Activated B cell treated with CpG ODN at 0.5 μM for 24 hours (primary cell): ENCODE measurements around the gene TFF3. TPM values are rescaled to one million over a fixed set of nuclear protein-coding genes. Genes with fewer than 3 reads are reported as not detected.

Experiments used
- ATAC-seq: fragments of 200-7000 bp; cut with Tn5 transposase; one replicate; pipeline ENCODE4 v1.10.0; 2021; ENCODE audit warnings: low read depth, mild to moderate bottlenecking, moderate library complexity
- CTCF ChIA-PET: fragments of 350-600 bp; sonication (Branson Sonifier 250); formaldehyde crosslinking; loops from one replicate; lab custom pipeline; 2021; ENCODE audit warnings: antibody characterized with exemption; lab: Charles Lee
- POLR2A ChIA-PET: fragments of 350-600 bp; sonication (Branson Sonifier 250); formaldehyde crosslinking; loops from one replicate; lab custom pipeline; 2021; ENCODE audit warnings: antibody characterized with exemption; lab: Charles Lee
- DNase-seq: peaks from one replicate; pipeline ENCODE4 v3.0.0; 2022
- H3K27ac Mint-ChIP-seq: one replicate; pipeline ENCODE4 v1.8.0; 2020; ENCODE audit warnings: mixed read lengths
- H3K27me3 Mint-ChIP-seq: one replicate; pipeline ENCODE4 v1.8.0; 2021; ENCODE audit warnings: mixed read lengths
- H3K36me3 Mint-ChIP-seq: one replicate; pipeline ENCODE4 v1.8.0; 2021; ENCODE audit warnings: low read depth, mixed read lengths
- H3K4me1 Mint-ChIP-seq: one replicate; pipeline ENCODE4 v1.8.0; 2021; ENCODE audit warnings: mixed read lengths
- H3K4me3 Mint-ChIP-seq: one replicate; pipeline ENCODE4 v1.8.0; 2020; ENCODE audit warnings: mild to moderate bottlenecking, mixed read lengths
- H3K9me3 Mint-ChIP-seq: one replicate; pipeline ENCODE4 v1.8.0; 2020; ENCODE audit warnings: mixed read lengths
- CTCF ChIP-seq: fragments of 200-600 bp; IDR thresholded peaks from one replicate; pipeline ENCODE4 v1.8.0; 2022; ENCODE audit warnings: antibody characterized with exemption, mild to moderate bottlenecking
- intact Hi-C: fragments of 100-400 bp; cut with micrococcal nuclease; formaldehyde crosslinking; loops from one replicate; pipeline ENCODE4 v1.15.1; 2024
- total RNA-seq: library from RNA; stranded (reverse); gene quantifications from 2 replicates; pipeline ENCODE4 v1.2.3, GENCODE V29; 2022

The TFF3 gene
- total RNA-seq, 1 donor from 2014 or later: not detected

- H3K27ac Mint-ChIP-seq: no peak overlapping the region
- CTCF ChIA-PET: no interaction called here
Measured at GRCh38 chr21:42343556-42343955, 28.3 kb upstream of the TFF3 start.

GRCh38 chr21:42343101-42343500 is 27.9 kb upstream of the TFF3 start:
- TF ChIP-seq CTCF: no peak
- ChIA-PET CTCF (no interaction called here), POLR2A (no interaction called here)
- Mint-ChIP-seq H3K4me1 (peaks cover 3% of the 10 kb centered on the region), H3K36me3 (no peaks in the 10 kb centered on the region), H3K9me3 (no peaks in the 10 kb centered on the region), H3K4me3 (no peak overlapping the region), H3K27me3 (peaks cover 3% of the 10 kb centered on the region), H3K27ac (no peak overlapping the region)
- DNase-seq (no peak), ATAC-seq (no peak)
- intact Hi-C loops: no loop called here

More at GRCh38 chr21:42343556-42343955, 28.3 kb upstream of the TFF3 start:
- TF ChIP-seq CTCF: no peak
- Mint-ChIP-seq H3K4me1 (no peaks in the 10 kb centered on the region), H3K4me3 (no peak overlapping the region), H3K36me3 (no peaks in the 10 kb centered on the region), H3K27me3 (peaks cover 3% of the 10 kb centered on the region), H3K9me3 (no peaks in the 10 kb centered on the region)
- DNase-seq (no peak), ATAC-seq (no peak)
- POLR2A ChIA-PET: no interaction called here
- intact Hi-C loops: no loop called here

- H3K4me1 Mint-ChIP-seq: peaks cover 10% of the 10 kb centered on the region
- peaks cover 2% of the 10 kb centered on the region for H3K9me3 Mint-ChIP-seq
- no peak overlapping the region for H3K27ac Mint-ChIP-seq
- POLR2A ChIA-PET: interaction anchor here (0.6 kb wide), 2 partner anchors 108 to 213 kb away, joined by 5 read pairs; no protein-coding TSS in a partner anchor
- DNase-seq (no peak), ATAC-seq (no peak)
- CTCF ChIA-PET: no interaction called here
- no peak for TF ChIP-seq CTCF
- peaks cover 12% of the 10 kb centered on the region for H3K27me3 Mint-ChIP-seq
- H3K36me3 Mint-ChIP-seq: no peaks in the 10 kb centered on the region
- H3K4me3 Mint-ChIP-seq: no peak overlapping the region
- intact Hi-C loops: no loop called here
Measured at GRCh38 chr21:42341776-42342542, 26.8 kb upstream of the TFF3 start.

DNA sequence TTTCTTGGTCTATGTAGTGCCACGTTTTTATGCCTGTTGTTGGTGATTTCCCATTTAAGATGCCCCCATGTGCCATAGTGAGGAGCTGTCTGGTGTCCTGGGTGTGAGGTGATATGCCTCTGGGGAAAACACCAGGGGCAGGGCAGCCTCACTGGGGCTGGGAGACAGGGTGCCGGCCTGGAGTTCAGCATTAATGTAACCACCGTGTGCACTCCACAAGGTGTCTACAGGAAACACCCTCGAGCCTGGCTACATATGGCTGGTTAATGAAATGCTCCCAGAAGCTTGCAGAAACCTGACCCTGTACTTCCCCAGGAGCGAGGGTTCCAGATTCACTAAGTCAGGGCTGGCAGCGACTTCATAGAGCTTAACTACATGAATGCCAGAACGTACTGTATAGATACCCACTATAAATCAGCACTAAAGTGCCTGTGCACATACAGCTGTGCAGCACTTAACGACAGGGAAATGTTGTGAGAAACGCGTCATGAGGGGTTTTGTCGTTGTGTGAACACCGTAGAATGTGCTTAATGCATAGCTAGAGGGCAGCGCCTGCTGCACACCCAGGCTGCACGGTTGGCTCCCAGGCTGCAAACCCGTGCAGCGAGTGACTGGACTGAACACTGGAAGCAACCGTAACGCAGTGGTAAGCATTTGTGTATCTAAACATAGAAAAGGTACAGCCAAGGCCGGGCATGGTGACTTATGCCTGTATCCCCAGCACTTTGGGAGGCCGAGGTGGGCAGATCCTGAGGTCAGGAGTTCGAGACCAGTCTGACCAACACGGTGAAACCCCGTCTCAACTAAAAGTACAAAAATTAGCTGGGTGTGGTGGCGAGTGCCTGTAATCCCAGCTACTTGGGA is 25.2 kb upstream of the TFF3 start:
- H3K9me3 Mint-ChIP-seq: peaks cover 2% of the 10 kb centered on the region
- ChIA-PET POLR2A (no interaction called here), CTCF (no interaction called here)
- intact Hi-C loops: no loop called here
- H3K27me3 Mint-ChIP-seq: peaks cover 9% of the 10 kb centered on the region
- ATAC-seq (no peak), DNase-seq (no peak)
- peaks cover 10% of the 10 kb centered on the region for H3K4me1 Mint-ChIP-seq
- no peak overlapping the region for H3K27ac Mint-ChIP-seq
- H3K4me3 Mint-ChIP-seq: no peak overlapping the region
- TF ChIP-seq CTCF: no peak
- no peaks in the 10 kb centered on the region for H3K36me3 Mint-ChIP-seq
